Measurements from ENCODE around the gene PRR3. TPM values are rescaled to one million over a fixed set of nuclear protein-coding genes. Genes with fewer than 3 reads are reported as not detected.

The PRR3 gene
- total RNA-seq, 1 donor from 2014 or later: 9.9 TPM

- Mint-ChIP-seq H3K36me3 (ENCODE audit: low read depth) (no peaks in the 10 kb centered on the region), H3K4me1 (ENCODE audit: low read depth) (peaks cover 13% of the 10 kb centered on the region), H3K27me3 (ENCODE audit: low read depth) (no peaks in the 10 kb centered on the region), H3K27ac (ENCODE audit: unreplicated experiment) (no peak overlapping the region), H3K4me3 (ENCODE audit: unreplicated experiment) (no peak overlapping the region), H3K9me3 (ENCODE audit: low read depth) (no peaks in the 10 kb centered on the region)
- no peak for DNase-seq (ENCODE audit: low spot score)
- no peak for TF ChIP-seq CTCF (IDR thresholded peaks at IDR 0.05)
Observed at GRCh38 chr6:30537931-30538330, 19.2 kb upstream of the PRR3 start.

- Mint-ChIP-seq H3K27ac (ENCODE audit: unreplicated experiment) (no peak overlapping the region), H3K4me3 (ENCODE audit: unreplicated experiment) (peak overlapping the region; percentile 55), H3K36me3 (ENCODE audit: low read depth) (peaks cover 2% of the 10 kb centered on the region), H3K27me3 (ENCODE audit: low read depth) (no peaks in the 10 kb centered on the region), H3K9me3 (ENCODE audit: low read depth) (no peaks in the 10 kb centered on the region), H3K4me1 (ENCODE audit: low read depth) (peaks cover 19% of the 10 kb centered on the region)
- no peak for DNase-seq (ENCODE audit: low spot score)
- peak; percentile 100 for TF ChIP-seq CTCF (IDR thresholded peaks at IDR 0.05)
Observed at GRCh38 chr6:30541515-30542403, 15.3 kb upstream of the PRR3 start.

GRCh38 chr6:30542404-30542725 lies 14.7 kb upstream of the PRR3 start:
- peaks cover 19% of the 10 kb centered on the region for H3K4me1 Mint-ChIP-seq (ENCODE audit: low read depth)
- no peaks in the 10 kb centered on the region for H3K9me3 Mint-ChIP-seq (ENCODE audit: low read depth)
- H3K4me3 Mint-ChIP-seq (ENCODE audit: unreplicated experiment): peak overlapping the region; percentile 55
- peaks cover 3% of the 10 kb centered on the region for H3K36me3 Mint-ChIP-seq (ENCODE audit: low read depth)
- no peaks in the 10 kb centered on the region for H3K27me3 Mint-ChIP-seq (ENCODE audit: low read depth)
- H3K27ac Mint-ChIP-seq (ENCODE audit: unreplicated experiment): no peak overlapping the region
- no peak for DNase-seq (ENCODE audit: low spot score)
- no peak for TF ChIP-seq CTCF (IDR thresholded peaks at IDR 0.05)

GRCh38 chr6:30542915-30543314 lies 14.2 kb upstream of the PRR3 start:
- TF ChIP-seq CTCF (IDR thresholded peaks at IDR 0.05): peak; percentile 25
- DNase-seq (ENCODE audit: low spot score): no peak
- H3K27ac Mint-ChIP-seq (ENCODE audit: unreplicated experiment): no peak overlapping the region
- H3K36me3 Mint-ChIP-seq (ENCODE audit: low read depth): peaks cover 3% of the 10 kb centered on the region
- no peaks in the 10 kb centered on the region for H3K27me3 Mint-ChIP-seq (ENCODE audit: low read depth)
- no peak overlapping the region for H3K4me3 Mint-ChIP-seq (ENCODE audit: unreplicated experiment)
- no peaks in the 10 kb centered on the region for H3K9me3 Mint-ChIP-seq (ENCODE audit: low read depth)
- H3K4me1 Mint-ChIP-seq (ENCODE audit: low read depth): peaks cover 19% of the 10 kb centered on the region

- Mint-ChIP-seq H3K27ac (ENCODE audit: unreplicated experiment) (no peak overlapping the region), H3K4me3 (ENCODE audit: unreplicated experiment) (no peak overlapping the region), H3K9me3 (ENCODE audit: low read depth) (no peaks in the 10 kb centered on the region), H3K4me1 (ENCODE audit: low read depth) (peaks cover 19% of the 10 kb centered on the region), H3K36me3 (ENCODE audit: low read depth) (peaks cover 8% of the 10 kb centered on the region), H3K27me3 (ENCODE audit: low read depth) (no peaks in the 10 kb centered on the region)
- no peak for DNase-seq (ENCODE audit: low spot score)
- TF ChIP-seq CTCF (IDR thresholded peaks at IDR 0.05): no peak
Observed at GRCh38 chr6:30543821-30544220, 13.3 kb upstream of the PRR3 start.

Measured in chondrocyte (in vitro differentiated cells).